ENCODE results near the gene ANKRD24.
"Not testable (repeated sequence)": the region's sequence is repeated elsewhere in the genome, so short reads cannot be mapped to it uniquely, and the experiment has no call there.

- TF ChIP-seq CTCF (conservative IDR thresholded peaks at IDR 0.05 in 1 of 2, IDR thresholded peaks at IDR 0.05 in 1 of 2; ENCODE audit: extremely low read depth in 1 of 2, insufficient read depth in 1 of 2, low read depth in 1 of 2, low read length in 2 of 2); EZH2 (IDR thresholded peaks at IDR 0.05; ENCODE audit: borderline replicate concordance, low read length): not testable (repeated sequence)
These were observed 47.7 kb downstream of the ANKRD24 start for GRCh38 chr19:4230237-4230636.
